ENCODE results near the gene MTRF1L. TPM values are rescaled to one million over a fixed set of nuclear protein-coding genes. Genes with fewer than 3 reads are reported as not detected.

Gene MTRF1L
- total and polyA plus RNA-seq, 2 of the 13 experiments (the other 11 are each of a cell fraction or from before 2014, with no cell fraction given), result 17.6 to 28.7 TPM

DNA sequence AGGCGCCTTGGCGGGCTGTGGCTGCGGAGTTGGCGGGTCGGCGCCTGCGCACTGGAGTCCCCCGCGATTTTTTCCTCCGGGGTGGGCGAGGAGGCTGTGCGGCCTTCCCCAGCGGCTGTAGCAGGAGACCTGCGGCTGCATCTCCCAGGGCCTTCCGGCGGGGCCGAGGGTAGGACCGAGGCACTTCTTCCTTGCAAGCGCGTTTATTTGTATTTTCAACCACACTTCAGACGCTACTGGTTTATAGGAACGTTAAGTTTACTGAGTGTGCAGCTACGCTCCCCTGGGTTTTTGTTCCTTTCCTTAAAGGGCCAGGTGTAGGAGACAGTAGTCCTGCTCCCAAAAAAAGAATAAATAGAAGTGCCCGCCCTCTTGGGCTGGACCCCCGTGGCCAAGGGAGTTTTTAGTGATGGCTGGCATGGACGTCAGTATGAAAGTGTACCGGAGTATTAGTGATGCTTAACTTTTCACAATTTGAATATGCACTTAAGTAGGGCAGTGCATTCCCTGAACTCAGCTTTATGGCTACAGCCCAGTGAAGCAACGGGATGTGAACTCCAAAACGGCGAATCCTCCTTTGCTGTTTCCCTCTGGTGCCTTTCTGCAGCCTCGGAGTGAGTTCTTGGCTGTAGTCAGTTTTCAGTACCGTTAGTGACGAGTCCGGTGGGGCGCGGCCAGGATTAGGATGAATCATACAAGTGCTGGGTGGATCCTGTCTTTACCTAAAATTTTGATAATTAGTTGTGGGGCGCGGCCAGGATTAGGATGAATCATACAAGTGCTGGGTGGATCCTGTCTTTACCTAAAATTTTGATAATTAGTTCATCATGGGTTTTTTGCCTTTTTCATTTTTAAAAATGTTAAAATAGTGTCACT lies 18.6 kb downstream of the MTRF1L start (continued):
- TF ChIP-seq ZFP36 (IDR thresholded peaks at IDR 0.05; ENCODE audit: borderline replicate concordance, low read depth, low read length, partially characterized antibody) (no peak), ATF7 (IDR thresholded peaks at IDR 0.05) (no peak), ATF7 (CRISPR knock-in tag; IDR thresholded peaks at IDR 0.05) (no peak), ZNF180 (CRISPR knock-in tag; IDR thresholded peaks at IDR 0.05; ENCODE audit: borderline replicate concordance, low read depth) (no peak), ZNF777 (CRISPR knock-in tag; IDR thresholded peaks at IDR 0.05) (no peak), ZNF839 (CRISPR knock-in tag; IDR thresholded peaks at IDR 0.05; ENCODE audit: borderline replicate concordance) (no peak), NFYC (CRISPR knock-in tag; IDR thresholded peaks at IDR 0.05) (no peak), ZNF205 (CRISPR knock-in tag; IDR thresholded peaks at IDR 0.05) (peak; percentile 31; the same call in 1 of the 2 replicates), HNF4A (CRISPR knock-in tag; IDR thresholded peaks at IDR 0.05) (0 out of 2 replicates have a peak, but pooled peaks have one; percentile 4), ZNF225 (CRISPR knock-in tag; IDR thresholded peaks at IDR 0.05) (peak; percentile 28; the same call in 1 of the 2 replicates)
- TF ChIP-seq, protein P1, sequence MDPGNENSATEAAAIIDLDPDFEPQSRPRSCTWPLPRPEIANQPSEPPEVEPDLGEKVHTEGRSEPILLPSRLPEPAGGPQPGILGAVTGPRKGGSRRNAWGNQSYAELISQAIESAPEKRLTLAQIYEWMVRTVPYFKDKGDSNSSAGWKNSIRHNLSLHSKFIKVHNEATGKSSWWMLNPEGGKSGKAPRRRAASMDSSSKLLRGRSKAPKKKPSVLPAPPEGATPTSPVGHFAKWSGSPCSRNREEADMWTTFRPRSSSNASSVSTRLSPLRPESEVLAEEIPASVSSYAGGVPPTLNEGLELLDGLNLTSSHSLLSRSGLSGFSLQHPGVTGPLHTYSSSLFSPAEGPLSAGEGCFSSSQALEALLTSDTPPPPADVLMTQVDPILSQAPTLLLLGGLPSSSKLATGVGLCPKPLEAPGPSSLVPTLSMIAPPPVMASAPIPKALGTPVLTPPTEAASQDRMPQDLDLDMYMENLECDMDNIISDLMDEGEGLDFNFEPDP (CRISPR knock-in tag; conservative IDR thresholded peaks at IDR 0.05), result 0 out of 2 replicates have a peak, but pooled peaks have one; percentile 57
- TF ChIP-seq, protein P2, sequence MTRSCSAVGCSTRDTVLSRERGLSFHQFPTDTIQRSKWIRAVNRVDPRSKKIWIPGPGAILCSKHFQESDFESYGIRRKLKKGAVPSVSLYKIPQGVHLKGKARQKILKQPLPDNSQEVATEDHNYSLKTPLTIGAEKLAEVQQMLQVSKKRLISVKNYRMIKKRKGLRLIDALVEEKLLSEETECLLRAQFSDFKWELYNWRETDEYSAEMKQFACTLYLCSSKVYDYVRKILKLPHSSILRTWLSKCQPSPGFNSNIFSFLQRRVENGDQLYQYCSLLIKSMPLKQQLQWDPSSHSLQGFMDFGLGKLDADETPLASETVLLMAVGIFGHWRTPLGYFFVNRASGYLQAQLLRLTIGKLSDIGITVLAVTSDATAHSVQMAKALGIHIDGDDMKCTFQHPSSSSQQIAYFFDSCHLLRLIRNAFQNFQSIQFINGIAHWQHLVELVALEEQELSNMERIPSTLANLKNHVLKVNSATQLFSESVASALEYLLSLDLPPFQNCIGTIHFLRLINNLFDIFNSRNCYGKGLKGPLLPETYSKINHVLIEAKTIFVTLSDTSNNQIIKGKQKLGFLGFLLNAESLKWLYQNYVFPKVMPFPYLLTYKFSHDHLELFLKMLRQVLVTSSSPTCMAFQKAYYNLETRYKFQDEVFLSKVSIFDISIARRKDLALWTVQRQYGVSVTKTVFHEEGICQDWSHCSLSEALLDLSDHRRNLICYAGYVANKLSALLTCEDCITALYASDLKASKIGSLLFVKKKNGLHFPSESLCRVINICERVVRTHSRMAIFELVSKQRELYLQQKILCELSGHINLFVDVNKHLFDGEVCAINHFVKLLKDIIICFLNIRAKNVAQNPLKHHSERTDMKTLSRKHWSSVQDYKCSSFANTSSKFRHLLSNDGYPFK (CRISPR knock-in tag; IDR thresholded peaks at IDR 0.05; ENCODE audit: borderline replicate concordance), result peak; percentile 85; the same call in 1 of the 2 replicates
- TF ChIP-seq, protein P3, sequence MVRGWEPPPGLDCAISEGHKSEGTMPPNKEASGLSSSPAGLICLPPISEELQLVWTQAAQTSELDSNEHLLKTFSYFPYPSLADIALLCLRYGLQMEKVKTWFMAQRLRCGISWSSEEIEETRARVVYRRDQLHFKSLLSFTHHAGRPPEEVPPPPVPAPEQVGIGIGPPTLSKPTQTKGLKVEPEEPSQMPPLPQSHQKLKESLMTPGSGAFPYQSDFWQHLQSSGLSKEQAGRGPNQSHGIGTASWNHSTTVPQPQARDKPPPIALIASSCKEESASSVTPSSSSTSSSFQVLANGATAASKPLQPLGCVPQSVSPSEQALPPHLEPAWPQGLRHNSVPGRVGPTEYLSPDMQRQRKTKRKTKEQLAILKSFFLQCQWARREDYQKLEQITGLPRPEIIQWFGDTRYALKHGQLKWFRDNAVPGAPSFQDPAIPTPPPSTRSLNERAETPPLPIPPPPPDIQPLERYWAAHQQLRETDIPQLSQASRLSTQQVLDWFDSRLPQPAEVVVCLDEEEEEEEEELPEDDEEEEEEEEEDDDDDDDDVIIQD (CRISPR knock-in tag; IDR thresholded peaks at IDR 0.05; ENCODE audit: low read depth), result no peak
- TF ChIP-seq, protein P4, sequence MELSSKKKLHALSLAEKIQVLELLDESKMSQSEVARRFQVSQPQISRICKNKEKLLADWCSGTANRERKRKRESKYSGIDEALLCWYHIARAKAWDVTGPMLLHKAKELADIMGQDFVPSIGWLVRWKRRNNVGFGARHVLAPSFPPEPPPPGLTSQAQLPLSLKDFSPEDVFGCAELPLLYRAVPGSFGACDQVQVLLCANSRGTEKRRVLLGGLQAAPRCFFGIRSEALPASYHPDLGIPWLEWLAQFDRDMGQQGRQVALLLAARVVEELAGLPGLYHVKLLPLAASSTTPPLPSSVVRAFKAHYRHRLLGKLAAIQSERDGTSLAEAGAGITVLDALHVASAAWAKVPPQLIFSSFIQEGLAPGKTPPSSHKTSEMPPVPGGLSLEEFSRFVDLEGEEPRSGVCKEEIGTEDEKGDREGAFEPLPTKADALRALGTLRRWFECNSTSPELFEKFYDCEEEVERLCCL (CRISPR knock-in tag; IDR thresholded peaks at IDR 0.05; ENCODE audit: borderline replicate concordance), result no peak
- TF ChIP-seq, protein P5, sequence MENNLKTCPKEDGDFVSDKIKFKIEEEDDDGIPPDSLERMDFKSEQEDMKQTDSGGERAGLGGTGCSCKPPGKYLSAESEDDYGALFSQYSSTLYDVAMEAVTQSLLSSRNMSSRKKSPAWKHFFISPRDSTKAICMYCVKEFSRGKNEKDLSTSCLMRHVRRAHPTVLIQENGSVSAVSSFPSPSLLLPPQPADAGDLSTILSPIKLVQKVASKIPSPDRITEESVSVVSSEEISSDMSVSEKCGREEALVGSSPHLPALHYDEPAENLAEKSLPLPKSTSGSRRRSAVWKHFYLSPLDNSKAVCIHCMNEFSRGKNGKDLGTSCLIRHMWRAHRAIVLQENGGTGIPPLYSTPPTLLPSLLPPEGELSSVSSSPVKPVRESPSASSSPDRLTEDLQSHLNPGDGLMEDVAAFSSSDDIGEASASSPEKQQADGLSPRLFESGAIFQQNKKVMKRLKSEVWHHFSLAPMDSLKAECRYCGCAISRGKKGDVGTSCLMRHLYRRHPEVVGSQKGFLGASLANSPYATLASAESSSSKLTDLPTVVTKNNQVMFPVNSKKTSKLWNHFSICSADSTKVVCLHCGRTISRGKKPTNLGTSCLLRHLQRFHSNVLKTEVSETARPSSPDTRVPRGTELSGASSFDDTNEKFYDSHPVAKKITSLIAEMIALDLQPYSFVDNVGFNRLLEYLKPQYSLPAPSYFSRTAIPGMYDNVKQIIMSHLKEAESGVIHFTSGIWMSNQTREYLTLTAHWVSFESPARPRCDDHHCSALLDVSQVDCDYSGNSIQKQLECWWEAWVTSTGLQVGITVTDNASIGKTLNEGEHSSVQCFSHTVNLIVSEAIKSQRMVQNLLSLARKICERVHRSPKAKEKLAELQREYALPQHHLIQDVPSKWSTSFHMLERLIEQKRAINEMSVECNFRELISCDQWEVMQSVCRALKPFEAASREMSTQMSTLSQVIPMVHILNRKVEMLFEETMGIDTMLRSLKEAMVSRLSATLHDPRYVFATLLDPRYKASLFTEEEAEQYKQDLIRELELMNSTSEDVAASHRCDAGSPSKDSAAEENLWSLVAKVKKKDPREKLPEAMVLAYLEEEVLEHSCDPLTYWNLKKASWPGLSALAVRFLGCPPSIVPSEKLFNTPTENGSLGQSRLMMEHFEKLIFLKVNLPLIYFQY (CRISPR knock-in tag; IDR thresholded peaks at IDR 0.05; ENCODE audit: borderline replicate concordance), result no peak; the same call in 1 of the 2 replicates

Measured in HepG2 (cell line).